ENCODE measurements around the gene TBXT.

- no peak for TF ChIP-seq POLR2A (IDR thresholded peaks at IDR 0.05)
- no peak for TF ChIP-seq CTCF (IDR thresholded peaks at IDR 0.05)
- no peak for TF ChIP-seq EP300 (IDR thresholded peaks at IDR 0.05)
Observed at GRCh38 chr6:166112580-166112979, 55.1 kb downstream of the TBXT start.

Data from suprapubic skin (tissue), 3 donors.